Coronary artery (tissue), 2 donors: ENCODE results near the gene SLC29A4.

Experiments
- DNase-seq: peaks from one replicate; pipeline ENCODE4 v3.0.0-alpha.2; 2017; ENCODE audit warnings: low spot score
- H3K27ac ChIP-seq, 2 donors: fragments of 200-600 bp; sonication (generic); one replicate each; pipeline ENCODE4 v1.5.1; 2016 to 2019
- H3K4me3 ChIP-seq: fragments of 200-600 bp; sonication (generic); 2 replicates; pipeline ENCODE4 v1.5.1; 2016; ENCODE audit warnings: mild to moderate bottlenecking, moderate library complexity
- TF ChIP-seq, protein P1 (sequence below): fragments of 200-600 bp; sonication (generic); IDR thresholded peaks from one replicate; pipeline ENCODE4 v1.5.1; 2019; ENCODE audit warnings: antibody characterized with exemption

The SLC29A4 gene

DNA sequence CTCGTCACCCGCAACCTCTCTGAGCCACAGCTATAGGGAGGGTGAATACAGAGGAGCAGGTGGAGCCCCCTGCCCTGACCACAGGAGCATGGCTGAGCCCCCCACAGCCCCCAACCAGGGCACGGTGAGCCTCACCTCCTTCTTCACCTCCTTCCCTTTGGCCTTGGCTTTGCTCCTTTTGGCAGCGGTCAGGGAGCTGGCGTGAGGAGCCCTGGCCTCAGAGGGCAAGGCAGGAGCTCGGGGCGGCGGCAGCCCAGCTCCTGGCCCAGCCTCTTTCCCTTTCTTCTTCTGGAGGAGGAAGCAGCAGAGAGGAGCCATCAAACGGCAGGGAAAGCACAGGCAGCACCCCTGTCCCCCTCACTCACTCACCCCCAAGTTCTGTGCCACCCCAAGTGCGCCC is 42.2 kb downstream of the SLC29A4 start:
- TF ChIP-seq, protein P1, sequence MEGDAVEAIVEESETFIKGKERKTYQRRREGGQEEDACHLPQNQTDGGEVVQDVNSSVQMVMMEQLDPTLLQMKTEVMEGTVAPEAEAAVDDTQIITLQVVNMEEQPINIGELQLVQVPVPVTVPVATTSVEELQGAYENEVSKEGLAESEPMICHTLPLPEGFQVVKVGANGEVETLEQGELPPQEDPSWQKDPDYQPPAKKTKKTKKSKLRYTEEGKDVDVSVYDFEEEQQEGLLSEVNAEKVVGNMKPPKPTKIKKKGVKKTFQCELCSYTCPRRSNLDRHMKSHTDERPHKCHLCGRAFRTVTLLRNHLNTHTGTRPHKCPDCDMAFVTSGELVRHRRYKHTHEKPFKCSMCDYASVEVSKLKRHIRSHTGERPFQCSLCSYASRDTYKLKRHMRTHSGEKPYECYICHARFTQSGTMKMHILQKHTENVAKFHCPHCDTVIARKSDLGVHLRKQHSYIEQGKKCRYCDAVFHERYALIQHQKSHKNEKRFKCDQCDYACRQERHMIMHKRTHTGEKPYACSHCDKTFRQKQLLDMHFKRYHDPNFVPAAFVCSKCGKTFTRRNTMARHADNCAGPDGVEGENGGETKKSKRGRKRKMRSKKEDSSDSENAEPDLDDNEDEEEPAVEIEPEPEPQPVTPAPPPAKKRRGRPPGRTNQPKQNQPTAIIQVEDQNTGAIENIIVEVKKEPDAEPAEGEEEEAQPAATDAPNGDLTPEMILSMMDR: no peak
- Histone ChIP-seq H3K27ac (no peak overlapping the region), H3K4me3 (no peak overlapping the region)
- DNase-seq: no peak

DNA sequence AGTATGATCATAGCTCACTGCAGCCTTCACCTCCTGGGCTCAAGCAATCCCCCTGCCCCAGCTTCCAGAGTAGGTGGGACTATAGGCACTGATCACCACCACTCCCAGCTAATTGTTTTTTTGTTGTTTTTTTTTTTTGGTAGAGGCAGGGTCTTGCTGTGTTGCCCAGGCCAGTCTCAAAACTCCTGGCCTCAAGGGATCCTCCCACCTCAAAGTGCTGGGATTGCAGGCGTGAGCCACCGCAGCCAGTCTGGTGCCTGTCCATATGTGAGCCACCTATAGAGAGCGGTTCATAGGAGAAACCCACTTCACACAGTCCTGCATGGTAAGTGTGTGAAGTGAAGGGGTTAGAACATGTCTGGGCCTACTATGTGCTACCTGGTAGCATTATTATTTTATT is 47.5 kb downstream of the SLC29A4 start:
- H3K27ac ChIP-seq: no peak overlapping the region
- TF ChIP-seq, protein P1: no peak
- DNase-seq: no peak
- no peak overlapping the region for H3K4me3 ChIP-seq

DNA sequence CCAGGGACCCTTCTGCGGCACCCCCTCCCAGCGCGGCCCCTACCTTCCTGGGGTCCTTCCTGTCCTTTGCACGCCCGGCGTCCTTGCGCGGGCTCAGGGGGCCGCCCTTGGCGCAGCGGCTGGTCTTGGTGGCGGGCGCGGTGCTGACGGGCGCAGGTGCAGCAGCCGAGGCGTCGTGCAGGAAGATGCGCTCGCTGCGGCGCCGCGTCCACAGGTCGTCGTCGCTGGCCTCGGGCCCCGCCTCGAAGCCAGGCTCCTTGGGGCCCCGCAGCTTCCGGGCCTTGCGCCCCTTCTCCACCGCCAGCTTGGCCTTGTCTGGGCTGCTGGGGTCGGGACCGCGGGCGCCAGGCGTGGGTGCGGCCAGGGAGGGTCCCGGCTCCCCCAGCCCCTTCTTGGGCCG is 49.8 kb downstream of the SLC29A4 start:
- DNase-seq: no peak
- Histone ChIP-seq H3K27ac (no peak overlapping the region), H3K4me3 (no peak overlapping the region)
- TF ChIP-seq, protein P1: no peak

DNA sequence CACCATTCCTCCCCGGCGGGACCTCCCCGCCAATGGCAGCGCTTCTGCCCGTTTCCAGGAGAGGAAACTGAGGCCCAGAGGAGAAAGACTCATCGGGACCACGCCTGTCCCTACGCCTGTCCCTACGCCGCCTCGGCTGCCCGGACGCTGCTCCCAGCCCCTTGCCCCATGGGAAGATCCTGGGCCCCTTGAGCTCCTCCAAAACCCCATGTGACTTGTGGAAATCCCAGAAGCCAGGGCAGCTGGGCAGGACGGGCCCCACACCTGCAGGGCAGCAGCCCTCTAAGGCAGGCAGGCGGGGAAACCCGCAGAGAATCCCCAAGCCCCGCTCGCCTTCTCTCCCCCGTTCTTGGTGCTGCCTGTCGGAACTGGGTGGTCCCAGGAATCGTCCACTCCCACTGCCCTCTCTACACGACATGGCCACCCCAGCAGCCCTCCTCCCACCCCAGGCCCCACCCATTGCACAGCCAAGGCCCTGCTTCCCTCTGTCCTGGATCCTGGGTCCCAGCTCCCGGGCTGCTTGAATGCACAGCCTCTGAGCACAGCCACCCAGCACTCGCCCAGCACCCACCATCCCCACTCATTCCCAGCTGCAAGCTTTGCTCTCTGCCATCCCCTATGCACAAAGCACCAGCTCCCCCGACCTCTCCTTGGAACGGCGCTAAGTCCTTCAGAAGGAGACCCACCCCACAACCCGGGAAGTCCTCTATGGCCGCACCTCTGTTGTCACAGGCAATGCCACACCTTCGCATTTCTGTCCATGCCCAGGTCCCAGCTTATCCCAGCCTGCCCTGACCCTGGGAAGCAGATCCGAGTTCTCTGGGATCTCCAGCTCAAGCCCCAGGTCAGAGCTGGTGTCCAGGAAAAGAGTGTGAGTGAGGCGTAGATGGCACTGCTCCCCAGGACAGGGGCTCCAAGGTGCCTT is 50.6 kb downstream of the SLC29A4 start:
- TF ChIP-seq, protein P1: no peak
- no peak for DNase-seq
- no peak overlapping the region for H3K27ac ChIP-seq
- no peak overlapping the region for H3K4me3 ChIP-seq

DNA sequence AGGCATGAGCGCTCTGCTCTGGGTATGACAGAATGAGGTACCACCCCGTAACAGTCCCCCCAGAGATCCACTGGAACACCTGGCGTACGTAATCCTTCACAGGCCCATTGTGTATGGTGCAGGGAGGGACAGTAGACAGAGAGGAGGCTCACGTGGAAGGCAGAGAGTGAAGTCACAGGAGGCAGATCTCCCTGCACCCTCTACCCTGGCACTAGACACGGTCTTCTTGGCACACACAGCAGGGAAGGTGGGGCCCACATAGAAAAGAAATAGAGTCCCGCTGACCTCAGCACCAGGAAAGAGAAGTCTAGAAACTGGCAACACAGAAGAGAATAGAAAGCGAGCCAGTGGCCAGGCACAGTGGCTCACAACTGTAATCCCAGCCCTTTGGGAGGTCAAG is 51.9 kb downstream of the SLC29A4 start:
- TF ChIP-seq, protein P1: no peak

DNA sequence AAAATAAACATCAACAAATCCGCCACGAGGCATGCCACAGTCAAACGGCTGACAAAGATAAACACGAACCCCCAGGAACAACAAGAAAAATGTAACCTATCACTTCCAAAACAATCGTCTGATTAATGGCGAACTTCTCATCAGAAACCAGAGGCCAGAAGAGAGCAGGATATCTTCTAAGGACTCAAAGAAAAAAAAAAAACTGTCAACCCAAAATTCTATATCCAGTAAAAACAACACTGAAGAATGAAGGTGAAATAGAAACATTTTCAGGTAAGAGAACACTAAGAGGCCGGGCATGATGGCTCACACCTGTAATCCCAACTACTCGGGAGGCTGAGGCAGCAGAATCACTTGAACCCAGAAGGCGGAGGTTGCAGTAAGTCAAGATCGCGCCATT is 54.3 kb downstream of the SLC29A4 start:
- no peak overlapping the region for H3K27ac ChIP-seq
- H3K4me3 ChIP-seq: no peak overlapping the region
- DNase-seq: no peak
- TF ChIP-seq, protein P1: no peak

More for the DNA sequence above, 51.9 kb downstream of the SLC29A4 start:
- H3K27ac ChIP-seq: no peak overlapping the region
- no peak for DNase-seq
- no peak overlapping the region for H3K4me3 ChIP-seq

DNA sequence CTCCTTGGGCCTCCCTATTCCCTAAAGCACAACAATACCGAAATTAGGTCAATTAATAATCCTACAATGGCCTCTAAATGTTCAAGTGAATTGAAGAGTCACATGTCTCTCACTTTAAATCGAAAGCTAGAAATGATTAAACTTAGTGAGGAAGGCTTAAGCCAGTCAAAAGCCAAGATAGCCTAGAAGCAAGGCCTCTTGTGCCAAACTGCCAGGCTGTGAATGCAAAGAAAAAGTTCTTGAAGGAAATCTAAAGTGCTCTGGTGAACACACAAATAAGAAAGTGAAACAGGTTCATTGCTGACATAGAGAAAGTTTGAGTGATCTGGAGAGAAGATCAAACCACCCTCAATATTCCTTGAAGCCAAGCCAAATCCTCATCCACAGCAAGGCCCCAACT is 57.2 kb downstream of the SLC29A4 start:
- no peak overlapping the region for H3K4me3 ChIP-seq
- H3K27ac ChIP-seq: no peak overlapping the region
- TF ChIP-seq, protein P1: no peak
- DNase-seq: no peak
